Lower lobe of right lung (tissue), 2 donors: ENCODE data around the gene CCDC141. TPM values are rescaled to one million over a fixed set of nuclear protein-coding genes. Genes with fewer than 3 reads are reported as not detected.
"Not testable (repeated sequence)": the region's sequence is repeated elsewhere in the genome, so short reads cannot be mapped to it uniquely, and the experiment has no call there.

Source experiments
- ATAC-seq, 2 donors: fragments of 200-7000 bp; cut with Tn5 transposase; one replicate each; pipeline ENCODE4 v1.9.1; 2020 to 2022; ENCODE audit warnings: mild to moderate bottlenecking in 2 of 2, moderate library complexity in 2 of 2
- DNase-seq: peaks from one replicate; pipeline ENCODE4 v3.0.0-alpha.2; 2020
- H3K27ac ChIP-seq: fragments of 200-600 bp; one replicate; pipeline ENCODE4 v1.8.0; 2022
- H3K27me3 ChIP-seq: fragments of 200-600 bp; one replicate; pipeline ENCODE4 v1.8.0; 2022; ENCODE audit warnings: low read depth
- H3K36me3 ChIP-seq: fragments of 200-600 bp; one replicate; pipeline ENCODE4 v1.8.0; 2022; ENCODE audit warnings: mild to moderate bottlenecking
- H3K4me1 ChIP-seq: fragments of 200-600 bp; one replicate; pipeline ENCODE4 v1.8.0; 2022
- H3K4me3 ChIP-seq: fragments of 200-600 bp; one replicate; pipeline ENCODE4 v1.8.0; 2022; ENCODE audit warnings: mild to moderate bottlenecking
- H3K9me3 ChIP-seq: fragments of 200-600 bp; one replicate; pipeline ENCODE4 v1.8.0; 2022
- intact Hi-C: fragments of 100-400 bp; cut with DNase I; formaldehyde crosslinking; loops from one replicate; pipeline ENCODE4 v1.11.0; 2022
- total RNA-seq: library from RNA; stranded (reverse); fragmentation: NEBNext Ultra II Directional; extraction: Animal tissue kit (Norgen Biotek cat#: 25700); gene quantifications from one replicate; pipeline ENCODE4 v1.2.1, GENCODE V29; 2021
- TF ChIP-seq, protein P1 (sequence below): fragments of 200-600 bp; IDR thresholded peaks from one replicate; pipeline ENCODE4 v1.8.0; 2022; ENCODE audit warnings: antibody characterized with exemption, mild to moderate bottlenecking
- donor health status: DM: no; HTN: yes; CAD: no; lungs with severe emphysema.

CCDC141 gene
- total RNA-seq, 1 donor from 2014 or later = 40.5 TPM

DNA sequence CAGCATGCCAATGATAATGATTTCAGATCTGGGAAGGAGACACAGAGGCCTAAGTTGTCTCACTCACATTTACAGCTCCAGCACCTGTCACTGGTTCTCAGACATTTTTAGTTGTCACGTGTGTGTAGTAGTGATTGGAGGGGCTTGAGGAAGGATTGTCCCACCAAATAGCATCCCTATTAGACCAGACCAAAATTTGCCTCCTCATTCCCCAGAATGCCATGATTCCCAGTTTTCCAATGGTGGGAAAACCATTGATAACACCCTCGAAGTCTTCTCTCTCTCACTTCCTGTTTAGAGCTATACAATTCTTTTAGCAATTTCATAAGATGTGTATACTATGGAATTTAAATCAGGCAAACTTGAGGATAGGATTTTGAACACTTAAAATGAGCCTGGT, 52.5 kb downstream of the CCDC141 start:
- Histone ChIP-seq H3K9me3 (no peaks in the 10 kb centered on the region), H3K4me1 (no peaks in the 10 kb centered on the region), H3K36me3 (no peaks in the 10 kb centered on the region), H3K27me3 (no peaks in the 10 kb centered on the region), H3K4me3 (no peak overlapping the region), H3K27ac (no peak overlapping the region)
- ATAC-seq (no peak), DNase-seq (no peak)
- TF ChIP-seq, protein P1, sequence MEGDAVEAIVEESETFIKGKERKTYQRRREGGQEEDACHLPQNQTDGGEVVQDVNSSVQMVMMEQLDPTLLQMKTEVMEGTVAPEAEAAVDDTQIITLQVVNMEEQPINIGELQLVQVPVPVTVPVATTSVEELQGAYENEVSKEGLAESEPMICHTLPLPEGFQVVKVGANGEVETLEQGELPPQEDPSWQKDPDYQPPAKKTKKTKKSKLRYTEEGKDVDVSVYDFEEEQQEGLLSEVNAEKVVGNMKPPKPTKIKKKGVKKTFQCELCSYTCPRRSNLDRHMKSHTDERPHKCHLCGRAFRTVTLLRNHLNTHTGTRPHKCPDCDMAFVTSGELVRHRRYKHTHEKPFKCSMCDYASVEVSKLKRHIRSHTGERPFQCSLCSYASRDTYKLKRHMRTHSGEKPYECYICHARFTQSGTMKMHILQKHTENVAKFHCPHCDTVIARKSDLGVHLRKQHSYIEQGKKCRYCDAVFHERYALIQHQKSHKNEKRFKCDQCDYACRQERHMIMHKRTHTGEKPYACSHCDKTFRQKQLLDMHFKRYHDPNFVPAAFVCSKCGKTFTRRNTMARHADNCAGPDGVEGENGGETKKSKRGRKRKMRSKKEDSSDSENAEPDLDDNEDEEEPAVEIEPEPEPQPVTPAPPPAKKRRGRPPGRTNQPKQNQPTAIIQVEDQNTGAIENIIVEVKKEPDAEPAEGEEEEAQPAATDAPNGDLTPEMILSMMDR = no peak
- intact Hi-C loops = no loop called here

DNA sequence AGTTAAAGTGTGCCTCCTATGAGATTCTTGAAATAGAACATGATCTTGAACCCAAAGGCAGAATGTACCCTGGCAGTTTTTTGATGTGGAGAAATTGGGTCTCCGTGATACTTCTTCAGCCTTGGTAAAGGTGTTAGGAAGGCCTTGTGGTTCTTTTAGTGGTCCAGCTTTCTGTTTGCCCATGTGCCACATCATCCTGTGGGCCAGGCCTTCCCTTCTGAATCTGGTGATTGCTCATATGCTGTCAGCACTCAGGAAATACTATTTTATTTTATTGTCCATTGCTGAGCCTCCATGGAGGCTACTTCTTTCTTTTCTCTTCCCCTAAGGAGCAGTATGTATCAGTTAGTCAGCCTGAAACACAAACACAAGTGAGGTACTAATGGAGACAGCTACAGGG, 52.9 kb downstream of the CCDC141 start:
- intact Hi-C loops = no loop called here
- H3K4me1 ChIP-seq = no peaks in the 10 kb centered on the region
- H3K9me3 ChIP-seq = no peaks in the 10 kb centered on the region
- H3K27ac ChIP-seq = no peak overlapping the region
- TF ChIP-seq, protein P1 = no peak
- no peaks in the 10 kb centered on the region for H3K27me3 ChIP-seq
- no peaks in the 10 kb centered on the region for H3K36me3 ChIP-seq
- DNase-seq = no peak
- ATAC-seq = no peak
- H3K4me3 ChIP-seq = no peak overlapping the region

DNA sequence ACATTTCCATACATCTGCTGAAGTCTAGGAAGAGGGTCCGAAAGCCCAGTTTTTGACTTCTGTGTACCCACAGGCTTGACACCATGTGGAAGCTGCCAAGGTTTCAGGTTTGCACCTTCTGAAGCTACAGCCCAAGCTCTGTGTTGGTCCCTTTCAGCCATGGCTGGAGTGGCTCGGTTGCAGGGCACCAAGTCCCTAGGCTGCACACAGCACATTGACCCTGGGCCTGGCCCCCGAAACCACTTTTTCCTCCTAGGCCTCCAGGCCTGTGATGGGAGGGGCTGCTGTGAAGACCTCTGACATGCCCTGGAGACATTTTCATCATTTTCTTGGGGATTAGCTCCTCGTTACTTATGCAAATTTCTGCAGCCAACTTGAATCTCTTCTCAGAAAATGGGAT, 55.7 kb downstream of the CCDC141 start:
- no peaks in the 10 kb centered on the region for H3K36me3 ChIP-seq
- no peaks in the 10 kb centered on the region for H3K4me1 ChIP-seq
- no peaks in the 10 kb centered on the region for H3K9me3 ChIP-seq
- TF ChIP-seq, protein P1 = no peak
- no peak for DNase-seq
- intact Hi-C loops = no loop called here
- H3K27me3 ChIP-seq = no peaks in the 10 kb centered on the region
- H3K27ac ChIP-seq = no peak overlapping the region
- no peak for ATAC-seq
- H3K4me3 ChIP-seq = no peak overlapping the region

DNA sequence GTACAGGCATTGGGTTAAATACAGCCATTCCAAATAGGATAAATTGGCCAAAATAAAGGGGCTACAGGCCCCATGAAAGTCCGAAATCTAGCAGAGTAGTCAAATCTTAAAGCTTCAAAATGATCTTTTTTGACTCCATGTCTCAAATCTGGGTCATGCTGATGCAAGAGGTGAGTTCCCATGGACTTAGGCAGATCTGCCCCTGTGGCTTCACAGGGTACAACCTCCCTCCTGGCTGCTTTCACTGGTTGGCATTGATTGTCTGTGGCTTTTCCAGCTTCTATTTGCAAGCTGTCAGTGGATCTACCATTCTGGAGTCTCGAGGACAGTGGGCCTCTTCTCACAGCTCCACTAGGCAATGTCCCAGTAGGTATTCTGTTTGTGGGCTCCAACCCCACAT, 56.1 kb downstream of the CCDC141 start:
- ATAC-seq (no peak), DNase-seq (no peak)
- Histone ChIP-seq H3K4me3 (no peak overlapping the region), H3K4me1 (no peaks in the 10 kb centered on the region), H3K27me3 (no peaks in the 10 kb centered on the region), H3K27ac (no peak overlapping the region), H3K9me3 (no peaks in the 10 kb centered on the region), H3K36me3 (no peaks in the 10 kb centered on the region)
- intact Hi-C loops = no loop called here
- TF ChIP-seq, protein P1 = no peak

DNA sequence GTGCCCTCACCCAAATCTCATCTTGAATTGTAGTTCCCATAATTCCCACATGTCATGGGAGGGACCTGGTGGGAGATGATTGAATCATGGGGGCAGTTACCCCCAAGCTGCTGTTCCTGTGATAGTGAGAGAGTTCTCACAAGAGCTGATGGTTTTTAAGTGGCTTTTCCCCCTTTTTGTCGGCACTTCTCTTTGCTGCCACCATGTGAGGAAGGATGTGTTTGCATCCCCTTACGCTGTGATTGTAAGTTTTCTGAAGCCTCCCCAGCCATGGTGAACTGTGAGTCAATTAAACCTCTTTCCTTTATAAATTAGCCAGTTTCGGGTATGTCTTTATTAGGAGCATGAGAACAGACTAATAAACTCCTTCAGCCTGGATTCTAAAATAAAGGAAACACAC, 57.2 kb downstream of the CCDC141 start:
- H3K27ac ChIP-seq, DNase-seq, ATAC-seq, intact Hi-C loops, H3K4me3 ChIP-seq, H3K36me3 ChIP-seq, H3K27me3 ChIP-seq, H3K9me3 ChIP-seq, H3K4me1 ChIP-seq: not testable (repeated sequence)

DNA sequence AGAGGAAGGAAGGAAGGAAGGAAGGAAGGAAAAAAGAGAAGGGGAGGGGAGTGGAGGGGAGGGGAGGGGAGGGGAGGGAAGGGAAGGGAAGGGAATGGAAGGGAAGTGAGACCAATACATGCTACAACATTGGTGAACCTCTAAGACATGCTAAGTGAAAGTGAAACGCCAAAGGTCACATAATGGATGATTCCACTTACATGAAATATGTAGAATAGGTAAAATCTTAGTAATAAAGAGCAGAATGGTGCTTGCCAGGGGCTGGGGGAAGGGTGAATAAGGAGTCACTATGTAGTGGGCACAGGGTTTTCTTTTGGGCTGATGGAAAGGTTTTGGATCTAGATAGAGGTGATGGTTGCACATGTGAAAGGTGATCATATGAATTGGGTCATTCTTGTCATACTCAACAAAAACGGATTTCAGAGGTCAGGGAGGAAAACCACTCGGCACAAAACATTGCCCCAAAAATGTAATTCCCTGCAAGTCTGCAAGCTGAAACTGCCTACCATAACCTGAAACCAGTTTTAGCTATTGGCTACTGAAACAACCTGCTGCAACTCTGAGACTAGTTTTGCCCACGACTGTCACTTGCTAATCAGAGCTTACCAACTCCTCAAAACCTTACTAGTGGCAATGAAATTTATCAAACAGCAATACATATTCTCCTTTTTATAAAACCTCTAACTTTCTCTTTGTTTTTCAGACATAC, 59.2 kb downstream of the CCDC141 start:
- no peaks in the 10 kb centered on the region for H3K4me1 ChIP-seq
- H3K27me3 ChIP-seq = no peaks in the 10 kb centered on the region
- no peaks in the 10 kb centered on the region for H3K36me3 ChIP-seq
- intact Hi-C loops = no loop called here
- H3K27ac ChIP-seq = no peak overlapping the region
- no peak overlapping the region for H3K4me3 ChIP-seq
- ATAC-seq (no peak), DNase-seq (no peak)
- TF ChIP-seq, protein P1 = no peak
- no peaks in the 10 kb centered on the region for H3K9me3 ChIP-seq

DNA sequence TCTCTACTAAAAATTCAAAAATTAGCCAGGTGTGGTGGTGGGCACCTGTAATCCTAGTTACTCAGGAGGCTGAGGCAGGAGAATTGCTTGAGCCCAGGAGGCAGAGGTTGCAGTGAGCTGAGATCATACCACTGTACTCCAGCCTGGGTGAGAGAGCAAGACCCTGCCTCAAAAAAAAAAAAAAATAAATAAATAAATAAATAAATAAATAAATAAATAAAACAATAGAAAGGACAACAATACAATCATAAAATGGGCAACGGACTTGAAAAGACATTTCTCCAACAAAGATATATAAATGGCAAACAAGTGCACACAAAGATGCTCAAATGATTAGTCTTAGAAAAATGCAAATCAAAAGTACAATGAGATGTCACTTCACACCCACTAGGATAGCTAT, 60.5 kb downstream of the CCDC141 start:
- H3K27me3 ChIP-seq, H3K4me1 ChIP-seq, DNase-seq, intact Hi-C loops, H3K9me3 ChIP-seq, H3K36me3 ChIP-seq, ATAC-seq, H3K4me3 ChIP-seq, H3K27ac ChIP-seq: not testable (repeated sequence)

DNA sequence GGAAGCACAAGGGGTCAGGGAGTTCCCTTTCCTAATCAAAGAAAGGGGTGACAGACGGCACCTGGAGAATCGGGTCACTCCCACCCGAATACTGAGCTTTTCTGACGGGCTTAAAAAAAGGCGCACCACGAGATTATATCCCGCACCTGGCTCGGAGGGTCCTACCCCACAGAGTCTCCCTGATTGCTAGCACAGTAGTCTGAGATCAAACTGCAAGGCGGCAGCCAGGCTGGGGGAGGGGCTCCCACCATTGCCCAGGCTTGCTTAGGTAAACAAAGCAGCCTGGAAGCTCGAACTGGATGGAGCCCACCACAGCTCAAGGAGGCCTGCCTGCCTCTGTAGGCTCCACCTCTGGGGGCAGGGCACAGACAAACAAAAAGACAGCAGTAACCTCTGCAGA, 67.3 kb downstream of the CCDC141 start:
- H3K27me3 ChIP-seq, intact Hi-C loops, H3K27ac ChIP-seq: not testable (repeated sequence)

More for the DNA sequence above, 67.3 kb downstream of the CCDC141 start:
- not testable (repeated sequence) for ATAC-seq, H3K36me3 ChIP-seq, H3K4me3 ChIP-seq, H3K9me3 ChIP-seq, H3K4me1 ChIP-seq
- peak; percentile 31 for DNase-seq
